Esophagus (tissue), 2 donors: ENCODE data around the gene WDR43. TPM values are rescaled to one million over a fixed set of nuclear protein-coding genes. Genes with fewer than 3 reads are reported as not detected.

Source experiments
- H3K27ac ChIP-seq, 2 donors: one replicate each; pipeline ENCODE4 v1.5.1; 2013; ENCODE audit warnings: low read depth in 2 of 2, mild to moderate bottlenecking in 2 of 2, inconsistent platforms in 1 of 2, low read length in 1 of 2, moderate library complexity in 1 of 2
- H3K27me3 ChIP-seq, 2 donors: one replicate each; pipeline ENCODE4 v1.6.1; 2013; ENCODE audit warnings: low read length in 2 of 2, control low read depth in 1 of 2, mild to moderate bottlenecking in 1 of 2; ENCODE audit not compliant: insufficient read depth in 2 of 2, control insufficient read depth in 1 of 2
- H3K36me3 ChIP-seq, 2 donors: one replicate each; pipeline ENCODE4 v1.6.1; 2013; ENCODE audit warnings: low read length in 1 of 2; ENCODE audit not compliant: control insufficient read depth in 2 of 2, insufficient read depth in 2 of 2
- H3K4me1 ChIP-seq, 2 donors: one replicate each; pipeline ENCODE4 v1.6.1; 2013; ENCODE audit warnings: low read length in 1 of 2; ENCODE audit not compliant: control insufficient read depth in 2 of 2, insufficient read depth in 2 of 2
- H3K4me3 ChIP-seq, 2 donors: one replicate each; pipeline ENCODE4 v1.5.1; 2013; ENCODE audit warnings: low read length in 2 of 2, mild to moderate bottlenecking in 2 of 2, low read depth in 1 of 2, moderate library complexity in 1 of 2
- H3K9me3 ChIP-seq, 2 donors: one replicate each; pipeline ENCODE4 v1.6.1; 2013; ENCODE audit warnings: mild to moderate bottlenecking in 2 of 2, low read depth in 1 of 2, low read length in 1 of 2, moderate library complexity in 1 of 2; ENCODE audit not compliant: control insufficient read depth in 2 of 2, insufficient read depth in 1 of 2
- WGBS, 2 donors: extraction: QIAGEN DNeasy Blood & Tissue Kit; methylation state at CpG; one replicate each; pipeline ENCODE4 v1.1.7; 2013; 5-methylcytosine and 5-hydroxymethylcytosine counted together
- polyA plus RNA-seq, 2 donors: library from polyadenylated mRNA; stranded (reverse); fragments of 200-250 nt; gene quantifications; one replicate each; pipeline ENCODE4 v1.2.3, GENCODE V29; 2013
- donor health status: healthy with polysubstance abuse.
- donor health status: Bipolar disorder and iron deficiency.

Gene WDR43
- polyA plus RNA-seq, 2 donors = 8.1 to 18.7 TPM

- Histone ChIP-seq H3K27me3 (no peaks in the 10 kb centered on the region), H3K36me3 (no peaks in the 10 kb centered on the region), H3K9me3 (no peaks in the 10 kb centered on the region), H3K4me3 (no peak overlapping the region), H3K4me1 (peaks cover 4 to 9% of the 10 kb centered on the region in 2 donors), H3K27ac (peak overlapping the region; percentile 37 to 51)
- WGBS, 2 donors = 69 to 75% methylated on average over 8 of the region's 8 CpGs
Observed at GRCh38 chr2:28982381-28982950, 88.0 kb downstream of the WDR43 start.

DNA sequence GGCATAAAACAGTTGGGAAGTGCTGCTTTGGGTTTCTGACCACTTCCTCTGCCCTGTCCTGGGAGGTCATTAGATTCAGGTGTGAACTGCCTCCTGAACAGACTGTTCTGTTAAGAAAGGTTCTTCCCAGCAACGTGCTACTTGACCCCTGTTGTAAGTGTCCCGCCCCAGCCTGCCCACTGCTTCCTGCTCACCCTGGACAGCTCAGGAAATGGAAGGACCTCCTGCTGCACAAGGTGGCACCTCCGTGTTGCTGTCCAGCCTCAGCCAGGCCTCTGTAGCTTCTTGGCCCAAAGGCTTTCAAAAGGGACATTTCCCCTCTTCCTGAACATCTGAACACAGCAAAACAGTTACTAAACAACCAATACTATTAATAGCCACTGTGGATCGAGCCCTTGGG lies 92.0 kb downstream of the WDR43 start:
- H3K36me3 ChIP-seq = no peaks in the 10 kb centered on the region
- H3K9me3 ChIP-seq = no peaks in the 10 kb centered on the region
- no peak overlapping the region for H3K27ac ChIP-seq
- H3K4me1 ChIP-seq = peaks cover 0 to 8% of the 10 kb centered on the region in 2 donors
- no peaks in the 10 kb centered on the region for H3K27me3 ChIP-seq
- WGBS, 2 donors = 56 to 57% methylated on average over 4 of the region's 4 CpGs
- H3K4me3 ChIP-seq = no peak overlapping the region

DNA sequence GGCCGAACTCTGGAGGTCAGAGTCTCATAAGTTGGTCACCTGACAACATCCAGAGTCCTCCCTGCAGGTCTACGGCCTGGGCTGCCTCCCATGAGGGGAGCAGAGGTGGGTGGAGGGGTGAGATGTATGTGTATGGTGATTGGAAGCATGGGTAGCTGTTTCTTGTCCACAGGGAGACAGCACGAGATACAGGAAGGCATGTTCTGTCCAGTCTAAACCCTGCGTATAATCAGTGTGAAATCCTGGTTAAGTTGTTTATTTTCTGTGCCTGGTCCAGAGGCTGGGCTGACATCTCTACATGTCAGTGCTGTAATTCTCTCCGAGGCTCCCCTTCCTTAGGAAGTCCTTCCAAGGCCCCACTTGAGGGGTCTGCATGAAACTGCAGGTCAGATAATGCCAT lies 95.5 kb downstream of the WDR43 start:
- Histone ChIP-seq H3K9me3 (no peaks in the 10 kb centered on the region), H3K4me3 (no peak overlapping the region), H3K4me1 (peaks cover 4 to 12% of the 10 kb centered on the region in 2 donors), H3K27me3 (no peaks in the 10 kb centered on the region), H3K36me3 (no peaks in the 10 kb centered on the region), H3K27ac (no peak overlapping the region)
- 74 to 81% methylated on average over 5 of the region's 5 CpGs for WGBS, 2 donors

GRCh38 chr2:28990445-28990844 lies 96.0 kb downstream of the WDR43 start:
- H3K4me3 ChIP-seq = no peak overlapping the region
- H3K4me1 ChIP-seq = peaks cover 4 to 12% of the 10 kb centered on the region in 2 donors
- no peaks in the 10 kb centered on the region for H3K9me3 ChIP-seq
- WGBS, 2 donors = 77 to 80% methylated on average over 16 of the region's 16 CpGs
- H3K27me3 ChIP-seq = no peaks in the 10 kb centered on the region
- no peaks in the 10 kb centered on the region for H3K36me3 ChIP-seq
- H3K27ac ChIP-seq = peak overlapping the region; percentile 27 to 41

DNA sequence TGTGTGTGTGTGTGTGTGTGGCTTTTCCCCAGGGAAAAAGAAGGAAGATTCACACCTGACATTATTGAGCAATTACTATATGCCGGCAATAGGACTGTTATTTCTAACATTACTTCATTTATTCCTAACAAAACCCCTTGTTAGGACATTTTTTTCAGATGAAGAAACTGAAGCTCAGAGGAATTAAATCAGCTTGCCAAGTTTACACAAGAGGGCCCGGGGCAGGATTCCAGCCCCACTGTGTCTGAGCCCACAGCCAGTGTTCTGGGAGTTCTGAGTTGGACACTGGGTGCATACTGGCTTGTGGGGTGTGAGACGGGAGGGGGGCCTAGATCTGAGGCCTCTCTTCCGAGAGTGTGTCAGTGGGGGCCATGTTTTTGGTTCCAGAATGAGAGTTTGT lies 96.6 kb downstream of the WDR43 start:
- Histone ChIP-seq H3K36me3 (no peaks in the 10 kb centered on the region), H3K27me3 (no peaks in the 10 kb centered on the region), H3K9me3 (no peaks in the 10 kb centered on the region), H3K27ac (peak overlapping the region; percentile 4 to 64), H3K4me3 (no peak overlapping the region), H3K4me1 (peaks cover 4 to 12% of the 10 kb centered on the region in 2 donors)
- 40 to 58% methylated on average over 4 of the region's 4 CpGs for WGBS, 2 donors

DNA sequence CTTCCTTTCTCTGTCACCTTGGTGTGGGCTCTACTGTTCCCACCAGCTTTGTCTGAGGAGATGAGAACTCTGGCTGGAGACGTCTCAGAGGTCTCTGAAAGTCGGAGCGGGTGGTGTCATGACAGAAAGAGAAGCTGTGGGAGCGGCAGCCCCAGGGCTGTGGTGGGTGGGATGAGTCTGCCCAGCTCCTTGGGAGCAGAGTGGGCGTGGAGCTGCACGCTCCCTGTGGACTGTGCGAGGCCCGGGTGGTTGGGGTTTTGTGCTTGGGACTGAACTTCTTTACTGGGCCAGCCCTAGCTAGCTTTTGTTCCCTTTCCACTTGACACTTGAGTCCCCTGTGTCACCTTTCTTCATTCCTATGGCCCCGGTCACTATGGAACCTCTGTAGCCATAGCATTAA lies 97.0 kb downstream of the WDR43 start:
- Histone ChIP-seq H3K27ac (peak overlapping the region; percentile 4 to 64), H3K36me3 (no peaks in the 10 kb centered on the region), H3K4me1 (peaks cover 4 to 11% of the 10 kb centered on the region in 2 donors), H3K27me3 (no peaks in the 10 kb centered on the region), H3K4me3 (no peak overlapping the region), H3K9me3 (no peaks in the 10 kb centered on the region)
- WGBS, 2 donors = 58 to 62% methylated on average over 9 of the region's 9 CpGs

GRCh38 chr2:28993206-28993960 lies 98.9 kb downstream of the WDR43 start:
- Histone ChIP-seq H3K27ac (peak overlapping the region in 1 of 2 donors; percentile 2), H3K4me3 (no peak overlapping the region), H3K4me1 (peaks cover 6 to 13% of the 10 kb centered on the region in 2 donors), H3K27me3 (no peaks in the 10 kb centered on the region), H3K36me3 (no peaks in the 10 kb centered on the region), H3K9me3 (no peaks in the 10 kb centered on the region)
- WGBS, 2 donors = 44 to 49% methylated on average over 6 of the region's 6 CpGs

DNA sequence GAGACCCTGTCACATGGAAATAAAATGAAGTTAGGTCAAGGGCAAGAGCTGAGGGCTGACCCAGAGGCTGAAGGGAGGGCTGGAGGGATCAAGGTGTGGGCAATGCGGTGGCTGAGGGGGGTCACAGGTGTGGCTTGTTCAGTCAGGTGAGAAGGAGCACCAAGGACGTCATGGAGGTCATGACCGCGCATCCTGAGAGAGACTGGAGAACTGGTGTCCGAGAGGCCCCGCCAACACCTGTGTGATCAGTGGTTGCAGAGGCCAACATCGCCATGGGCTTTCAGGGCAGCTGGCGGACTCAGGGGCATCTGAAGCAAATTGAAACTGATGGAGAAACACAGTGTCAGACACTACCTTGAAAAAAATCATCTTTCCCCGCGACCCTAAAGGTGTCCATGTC lies 99.6 kb downstream of the WDR43 start:
- H3K4me3 ChIP-seq = no peak overlapping the region
- 92 to 96% methylated on average over 10 of the region's 10 CpGs for WGBS, 2 donors
- H3K4me1 ChIP-seq = peaks cover 7 to 13% of the 10 kb centered on the region in 2 donors

GRCh38 chr2:28994679-28995078 lies 100.2 kb downstream of the WDR43 start:
- no peak overlapping the region for H3K27ac ChIP-seq
- H3K4me1 ChIP-seq = peaks cover 7 to 13% of the 10 kb centered on the region in 2 donors
- 83 to 86% methylated on average over 7 of the region's 7 CpGs for WGBS, 2 donors
- H3K9me3 ChIP-seq = no peaks in the 10 kb centered on the region
- no peak overlapping the region for H3K4me3 ChIP-seq
- H3K36me3 ChIP-seq = no peaks in the 10 kb centered on the region
- no peaks in the 10 kb centered on the region for H3K27me3 ChIP-seq

More for the DNA sequence above, 99.6 kb downstream of the WDR43 start:
- Histone ChIP-seq H3K36me3 (no peaks in the 10 kb centered on the region), H3K27me3 (no peaks in the 10 kb centered on the region), H3K9me3 (no peaks in the 10 kb centered on the region), H3K27ac (no peak overlapping the region)
